IgD-negative memory B cell (primary cell): Measurements from ENCODE around the gene ZFP90. TPM values are rescaled to one million over a fixed set of nuclear protein-coding genes. Genes with fewer than 3 reads are reported as not detected.
"Not testable (repeated sequence)": the region's sequence is repeated elsewhere in the genome, so short reads cannot be mapped to it uniquely, and the experiment has no call there.

Source experiments
- H3K27ac Mint-ChIP-seq, 3 donors: one replicate each; pipeline ENCODE4 v1.8.0; 2020 to 2022; ENCODE audit warnings: mild to moderate bottlenecking in 3 of 3, mixed read lengths in 3 of 3, moderate library complexity in 1 of 3
- H3K27me3 Mint-ChIP-seq: one replicate; pipeline ENCODE4 v1.8.0; 2021; ENCODE audit warnings: mixed read lengths
- H3K36me3 Mint-ChIP-seq: one replicate; pipeline ENCODE4 v1.8.0; 2020; ENCODE audit warnings: mild to moderate bottlenecking, mixed read lengths
- H3K4me1 Mint-ChIP-seq, 3 donors: one replicate each; pipeline ENCODE4 v1.8.0; 2020 to 2022; ENCODE audit warnings: mixed read lengths in 3 of 3, mild to moderate bottlenecking in 1 of 3
- H3K4me3 Mint-ChIP-seq, 4 donors: one replicate each; pipeline ENCODE4 v1.8.0; 2020 to 2022; ENCODE audit warnings: mild to moderate bottlenecking in 4 of 4, mixed read lengths in 4 of 4, moderate library complexity in 3 of 4
- H3K9me3 Mint-ChIP-seq, 3 donors: one replicate each; pipeline ENCODE4 v1.8.0; 2020 to 2021; ENCODE audit warnings: mixed read lengths in 3 of 3, mild to moderate bottlenecking in 1 of 3
- polyA plus RNA-seq: library from polyadenylated mRNA; unstranded; fragments of 300-500 nt; fragmentation: Illumina TruSeq; gene quantifications from one replicate; pipeline ENCODE4 v1.2.3, GENCODE V29; 2021

ZFP90 gene
- 23.1 TPM for polyA plus RNA-seq

DNA sequence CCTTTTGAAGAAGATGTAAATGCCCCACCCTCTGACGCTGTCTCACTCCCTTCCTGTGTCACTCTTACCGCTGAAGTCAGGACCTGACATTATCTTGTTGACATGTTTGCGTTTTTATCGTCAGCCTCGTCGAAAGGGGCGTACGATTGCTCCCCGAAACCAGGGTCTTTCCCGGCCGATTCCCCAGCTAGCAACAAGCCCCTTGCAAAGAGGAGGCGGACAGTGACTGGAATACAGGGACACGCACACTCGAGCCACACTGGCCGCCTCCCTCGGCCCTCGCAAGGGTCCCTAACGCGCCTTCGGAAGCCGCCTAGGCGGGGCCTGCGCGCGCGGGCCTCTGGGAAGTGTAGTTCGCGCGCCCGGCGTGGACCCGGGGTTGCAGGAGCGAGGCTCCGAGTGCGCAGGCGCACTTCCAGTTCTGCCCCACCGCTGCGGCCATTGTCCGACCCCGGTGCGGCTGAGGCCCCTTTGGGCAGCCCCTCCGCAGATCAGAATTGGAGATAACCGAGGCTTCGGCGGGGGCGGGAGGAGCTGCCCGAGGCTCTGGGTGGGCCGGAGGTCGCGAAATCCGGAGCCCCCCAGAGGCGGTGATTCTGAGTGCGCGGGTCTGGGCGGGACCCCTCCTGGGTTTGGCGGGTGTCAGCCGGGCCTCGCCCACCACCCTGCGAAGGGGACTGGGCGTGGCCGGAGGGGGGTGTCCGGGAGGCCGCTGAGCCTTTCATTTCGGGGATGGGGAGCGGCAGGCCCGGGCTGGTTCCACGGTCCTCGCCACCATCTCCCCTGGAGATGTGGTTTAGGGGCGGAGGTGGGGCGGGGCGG is at the start of gene ZFP90:
ZFP90 (plus strand) TSS at position 412 of the 822 bp plus-strand sequence. CDS start 502 bp downstream, outside the sequence.
- H3K27me3 Mint-ChIP-seq, result peaks cover 2% of the 10 kb centered on the region
- H3K27ac Mint-ChIP-seq, result peak within 1 kb of the TSS; percentile 88 to 99 (median 97)
- peak within 1 kb of the TSS; percentile 89 to 100 (median 98) for H3K4me3 Mint-ChIP-seq
- H3K9me3 Mint-ChIP-seq, result no peaks in the 10 kb centered on the region
- H3K4me1 Mint-ChIP-seq, result peaks cover 7 to 15% (median 14%) of the 10 kb centered on the region in 3 donors
- H3K36me3 Mint-ChIP-seq, result peaks cover 7% of the 10 kb centered on the region

GRCh38 chr16:68490358-68490757 is 48.7 kb upstream of the ZFP90 start:
- peaks cover 0 to 11% (median 4%) of the 10 kb centered on the region in 3 donors for H3K4me1 Mint-ChIP-seq

DNA sequence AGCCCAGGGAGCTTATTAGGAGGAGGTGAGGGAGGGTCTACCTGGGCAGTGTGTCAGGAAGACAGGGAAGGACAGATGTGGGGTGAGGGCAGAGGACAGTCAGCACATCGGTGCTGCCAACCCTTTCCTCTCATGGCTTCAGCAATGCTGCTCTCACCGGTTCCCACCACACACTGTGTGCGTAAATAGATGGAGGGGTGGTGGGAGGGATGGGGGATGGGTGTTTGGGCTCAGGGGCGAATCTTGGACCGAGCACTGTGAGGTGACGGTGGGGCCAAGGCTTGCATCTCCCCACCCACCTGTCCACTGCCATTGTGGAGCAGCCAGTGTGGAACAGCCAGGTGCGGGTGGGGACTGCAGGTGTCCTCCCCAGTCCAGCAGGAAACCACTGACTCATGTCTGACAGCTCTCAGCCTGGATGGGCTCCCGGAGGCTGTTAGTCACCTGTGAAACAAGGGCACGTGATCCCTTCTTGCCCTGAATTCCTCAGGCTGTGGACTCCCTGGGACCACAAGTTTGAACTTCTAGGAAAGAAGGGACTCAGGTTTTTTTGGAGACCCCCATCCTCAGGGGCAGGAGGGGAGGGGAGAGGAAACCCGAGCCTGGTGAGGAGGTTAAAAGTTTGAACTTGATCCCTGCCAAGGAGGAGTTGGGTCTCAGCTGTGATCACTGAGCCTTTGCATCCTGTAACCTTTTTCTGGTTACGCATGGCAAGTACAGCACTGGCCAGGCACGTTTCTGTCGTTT is 48.1 kb upstream of the ZFP90 start:
- peaks cover 4% of the 10 kb centered on the region for H3K27me3 Mint-ChIP-seq
- peaks cover 0 to 11% (median 4%) of the 10 kb centered on the region in 3 donors for H3K4me1 Mint-ChIP-seq
- peak overlapping the region in 1 of 3 donors; percentile 41 for H3K27ac Mint-ChIP-seq
- peak overlapping the region in 1 of 4 donors; percentile 60 for H3K4me3 Mint-ChIP-seq
- no peaks in the 10 kb centered on the region for H3K36me3 Mint-ChIP-seq
- H3K9me3 Mint-ChIP-seq, result peaks cover 0 to 3% (median 0%) of the 10 kb centered on the region in 3 donors

More at GRCh38 chr16:68490358-68490757, 48.7 kb upstream of the ZFP90 start:
- Mint-ChIP-seq H3K4me3 (peak overlapping the region in 1 of 4 donors; percentile 55), H3K27me3 (peaks cover 4% of the 10 kb centered on the region), H3K36me3 (no peaks in the 10 kb centered on the region), H3K27ac (peak overlapping the region in 1 of 3 donors; percentile 41), H3K9me3 (peaks cover 0 to 3% (median 0%) of the 10 kb centered on the region in 3 donors)

DNA sequence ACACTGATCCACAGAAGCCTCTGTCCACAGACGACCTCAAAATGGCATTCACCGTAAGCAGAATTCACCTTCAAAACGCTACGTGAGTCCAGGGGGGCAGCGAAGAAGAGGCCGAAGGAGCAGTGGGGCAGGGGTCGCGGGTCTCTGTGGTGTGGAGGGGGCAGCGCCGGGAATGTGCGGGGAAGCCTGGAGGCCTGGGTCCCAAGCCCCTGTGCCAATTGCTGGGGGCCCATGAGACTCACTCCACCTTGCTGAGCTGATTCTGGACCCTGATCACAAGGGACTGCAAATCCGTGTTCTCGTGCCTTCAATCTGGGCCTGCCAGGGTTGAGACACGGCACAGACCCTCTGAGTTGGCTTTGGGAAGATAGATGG is 47.5 kb upstream of the ZFP90 start:
- H3K36me3 Mint-ChIP-seq, result no peaks in the 10 kb centered on the region
- H3K9me3 Mint-ChIP-seq, result peaks cover 0 to 3% (median 0%) of the 10 kb centered on the region in 3 donors
- no peak overlapping the region for H3K27ac Mint-ChIP-seq
- H3K27me3 Mint-ChIP-seq, result peaks cover 4% of the 10 kb centered on the region
- H3K4me1 Mint-ChIP-seq, result peaks cover 0 to 11% (median 4%) of the 10 kb centered on the region in 3 donors
- H3K4me3 Mint-ChIP-seq, result peak overlapping the region in 1 of 4 donors; percentile 60

- Mint-ChIP-seq H3K27ac (peak overlapping the region in 1 of 3 donors; percentile 19), H3K9me3 (peaks cover 0 to 3% (median 0%) of the 10 kb centered on the region in 3 donors)
These were observed 46.9 kb upstream of the ZFP90 start for GRCh38 chr16:68492151-68492542.

GRCh38 chr16:68492543-68493411 is 46.3 kb upstream of the ZFP90 start:
- H3K4me1 Mint-ChIP-seq, result peaks cover 0 to 11% (median 4%) of the 10 kb centered on the region in 3 donors
- H3K4me3 Mint-ChIP-seq, result peak overlapping the region in 1 of 4 donors; percentile 79
- no peaks in the 10 kb centered on the region for H3K36me3 Mint-ChIP-seq
- H3K9me3 Mint-ChIP-seq, result peaks cover 0 to 3% (median 0%) of the 10 kb centered on the region in 3 donors
- H3K27me3 Mint-ChIP-seq, result peaks cover 7% of the 10 kb centered on the region
- no peak overlapping the region for H3K27ac Mint-ChIP-seq

More at GRCh38 chr16:68492151-68492542, 46.9 kb upstream of the ZFP90 start:
- no peaks in the 10 kb centered on the region for H3K36me3 Mint-ChIP-seq
- peaks cover 4% of the 10 kb centered on the region for H3K27me3 Mint-ChIP-seq
- H3K4me3 Mint-ChIP-seq, result peak overlapping the region in 1 of 4 donors; percentile 79
- H3K4me1 Mint-ChIP-seq, result peaks cover 0 to 11% (median 4%) of the 10 kb centered on the region in 3 donors

DNA sequence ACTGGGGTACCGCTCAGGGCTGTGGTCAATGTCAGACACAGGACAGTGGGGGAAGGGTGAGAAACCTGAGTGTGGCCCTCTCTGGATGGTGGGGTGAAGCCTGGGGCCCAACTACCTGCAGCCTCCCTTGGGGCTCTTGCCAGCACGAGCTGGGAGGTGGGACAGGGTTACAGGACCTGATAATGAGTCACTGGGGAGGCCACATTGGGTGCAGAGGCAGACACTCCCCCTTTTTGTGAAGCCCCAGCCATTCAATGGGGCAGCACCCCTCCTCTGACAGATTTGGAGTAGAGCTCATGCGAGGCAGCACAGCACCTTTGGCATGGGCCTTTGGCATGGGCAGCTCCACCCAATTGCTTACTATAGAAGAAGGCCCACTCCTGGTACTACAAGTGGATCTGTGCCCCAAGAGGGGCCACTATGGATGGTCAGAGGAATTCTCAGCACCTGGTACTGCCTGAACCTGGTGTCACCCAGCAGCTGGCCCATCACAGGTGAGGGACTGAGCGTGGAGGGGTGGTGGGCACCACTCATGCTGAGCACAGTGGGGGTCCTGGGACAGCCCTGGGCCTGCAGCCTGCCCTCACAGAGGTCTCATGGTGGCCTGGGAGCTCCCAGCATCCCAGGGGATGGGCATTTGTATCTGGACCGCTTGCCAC is 45.5 kb upstream of the ZFP90 start:
- Mint-ChIP-seq H3K27ac (peak overlapping the region in 1 of 3 donors; percentile 27), H3K4me3 (peak overlapping the region in 1 of 4 donors; percentile 55), H3K4me1 (peaks cover 0 to 11% (median 4%) of the 10 kb centered on the region in 3 donors), H3K9me3 (peaks cover 0 to 3% (median 0%) of the 10 kb centered on the region in 3 donors), H3K27me3 (peaks cover 7% of the 10 kb centered on the region), H3K36me3 (no peaks in the 10 kb centered on the region)

DNA sequence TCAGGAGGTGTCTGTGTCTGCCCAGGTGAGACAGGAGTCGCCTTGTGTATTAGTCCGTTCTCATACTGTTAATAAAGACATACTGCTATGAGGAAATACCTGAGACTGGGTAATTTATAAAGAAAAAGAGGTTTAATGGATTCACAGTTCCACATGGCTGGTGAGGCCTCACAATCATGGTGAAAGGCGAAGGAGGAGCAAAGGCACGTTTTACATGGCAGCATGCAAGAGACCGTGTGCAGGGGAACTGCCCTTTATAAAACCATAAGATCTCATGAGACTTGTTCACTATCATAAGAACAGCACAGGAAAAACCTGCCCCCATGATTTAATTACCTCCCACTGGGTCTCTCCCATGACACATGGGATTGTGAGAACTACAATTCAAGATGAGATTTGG is 44.8 kb upstream of the ZFP90 start:
- H3K36me3 Mint-ChIP-seq, H3K4me3 Mint-ChIP-seq, H3K9me3 Mint-ChIP-seq, H3K27me3 Mint-ChIP-seq: not testable (repeated sequence)
- H3K4me1 Mint-ChIP-seq, result peaks cover 0 to 11% (median 4%) of the 10 kb centered on the region in 3 donors
- peak overlapping the region in 1 of 3 donors; percentile 27 for H3K27ac Mint-ChIP-seq

DNA sequence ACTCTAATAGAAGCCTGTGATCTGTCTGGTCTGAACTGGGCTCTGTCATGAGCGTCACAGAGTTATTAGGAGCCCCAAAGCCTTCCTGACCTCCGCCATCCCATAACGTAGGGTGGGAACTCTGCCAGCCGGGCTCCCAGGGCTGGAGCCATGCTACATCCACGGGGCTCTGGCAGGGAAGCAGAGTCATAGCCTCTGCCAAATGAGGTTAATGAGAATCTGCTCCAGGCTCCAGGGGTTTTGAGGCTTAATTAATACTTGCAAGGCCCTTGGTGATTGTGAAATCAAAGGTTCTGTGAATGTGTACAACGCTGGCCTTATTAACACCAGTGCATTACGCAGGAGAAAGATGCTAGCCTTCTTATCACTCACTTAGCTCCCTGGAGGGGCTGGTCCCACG is 42.4 kb upstream of the ZFP90 start:
- Mint-ChIP-seq H3K36me3 (no peaks in the 10 kb centered on the region), H3K4me1 (peaks cover 0 to 8% (median 2%) of the 10 kb centered on the region in 3 donors), H3K4me3 (no peak overlapping the region), H3K27me3 (peaks cover 7% of the 10 kb centered on the region), H3K27ac (no peak overlapping the region), H3K9me3 (peaks cover 0 to 3% (median 0%) of the 10 kb centered on the region in 3 donors)

- H3K4me1 Mint-ChIP-seq, result no peaks in the 10 kb centered on the region
- no peak overlapping the region for H3K4me3 Mint-ChIP-seq
- peaks cover 0 to 3% (median 0%) of the 10 kb centered on the region in 3 donors for H3K9me3 Mint-ChIP-seq
- no peaks in the 10 kb centered on the region for H3K36me3 Mint-ChIP-seq
- H3K27me3 Mint-ChIP-seq, result peaks cover 8% of the 10 kb centered on the region
- no peak overlapping the region for H3K27ac Mint-ChIP-seq
These were observed 40.1 kb upstream of the ZFP90 start for GRCh38 chr16:68499006-68499405.

DNA sequence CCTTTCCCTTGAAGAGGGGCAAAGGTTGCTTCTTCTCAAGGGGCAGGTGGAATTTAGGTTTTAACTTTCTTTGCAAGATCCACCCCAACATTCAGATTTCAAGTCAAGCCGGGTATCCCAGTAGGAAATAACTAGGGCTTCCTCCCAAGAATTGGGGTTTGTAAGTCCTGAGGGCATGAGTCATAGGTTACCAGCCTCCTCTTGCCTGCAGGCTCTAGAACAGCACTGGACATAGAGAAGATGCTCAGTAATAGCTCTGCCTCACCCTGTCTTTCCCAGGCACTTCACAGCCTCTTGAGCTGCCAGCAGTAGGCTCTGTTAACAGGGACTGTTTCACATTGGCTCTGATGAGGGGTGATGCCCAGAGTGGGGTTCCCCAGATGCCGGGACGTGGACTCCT is 35.8 kb upstream of the ZFP90 start:
- H3K4me1 Mint-ChIP-seq, result no peaks in the 10 kb centered on the region
- H3K4me3 Mint-ChIP-seq, result no peak overlapping the region
- no peaks in the 10 kb centered on the region for H3K36me3 Mint-ChIP-seq
- no peak overlapping the region for H3K27ac Mint-ChIP-seq
- H3K9me3 Mint-ChIP-seq, result no peaks in the 10 kb centered on the region
- H3K27me3 Mint-ChIP-seq, result peaks cover 11% of the 10 kb centered on the region

- Mint-ChIP-seq H3K27me3 (peaks cover 11% of the 10 kb centered on the region), H3K27ac (no peak overlapping the region), H3K9me3 (no peaks in the 10 kb centered on the region), H3K4me3 (no peak overlapping the region), H3K36me3 (no peaks in the 10 kb centered on the region), H3K4me1 (no peaks in the 10 kb centered on the region)
These were observed 35.0 kb upstream of the ZFP90 start for GRCh38 chr16:68504066-68504465.

DNA sequence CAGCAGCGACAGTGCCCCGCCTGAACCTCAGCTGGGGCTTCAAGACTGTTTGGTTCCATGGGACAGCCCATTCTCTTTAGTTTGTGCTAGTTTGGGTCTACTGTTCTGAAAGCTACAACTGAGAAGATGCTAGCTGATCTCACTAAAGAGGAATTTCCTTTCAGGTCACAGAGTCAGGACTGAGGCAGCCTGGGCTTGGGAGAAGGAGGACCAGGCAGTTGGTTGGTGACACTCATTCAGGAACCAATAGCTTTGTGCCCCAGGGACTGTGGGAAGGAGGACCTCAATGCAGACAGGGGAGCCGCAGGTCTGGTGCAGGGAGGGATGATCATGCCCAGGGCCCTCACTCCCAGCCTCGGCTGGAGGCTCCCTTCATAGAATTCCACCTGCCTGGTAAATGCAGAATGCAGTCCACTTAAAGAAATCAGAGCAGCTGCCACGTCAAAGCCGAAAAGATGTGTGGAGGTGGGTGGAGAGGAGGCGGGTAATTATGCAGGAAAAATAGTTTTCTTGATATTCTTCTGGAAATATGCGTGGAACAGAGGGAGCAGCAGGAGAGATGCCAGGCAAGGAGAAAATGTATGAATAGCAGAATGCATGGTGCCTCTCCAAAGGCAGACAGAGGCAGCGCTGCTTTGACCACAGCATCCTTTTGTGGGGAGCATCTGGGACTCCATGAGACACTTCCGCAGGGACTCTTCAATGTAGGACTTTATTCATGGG is 32.6 kb upstream of the ZFP90 start:
- H3K36me3 Mint-ChIP-seq, result no peaks in the 10 kb centered on the region
- no peaks in the 10 kb centered on the region for H3K9me3 Mint-ChIP-seq
- no peaks in the 10 kb centered on the region for H3K4me1 Mint-ChIP-seq
- peaks cover 18% of the 10 kb centered on the region for H3K27me3 Mint-ChIP-seq
- no peak overlapping the region for H3K27ac Mint-ChIP-seq
- H3K4me3 Mint-ChIP-seq, result no peak overlapping the region
